Amniotic stem cell (primary cell): Measurements from ENCODE around the gene CFAP99.
A peak's percentile ranks its signal among the peaks of the same experiment; 100 is the strongest.
"Not testable (repeated sequence)": the region's sequence is repeated elsewhere in the genome, so short reads cannot be mapped to it uniquely, and the experiment has no call there.

Experiments used
- DNase-seq: peaks from one replicate; lab custom pipeline; 2025; lab: John Stamatoyannopoulos, UW

The CFAP99 gene

GRCh38 chr4:2449051-2449450 lies 30.3 kb downstream of the CFAP99 start:
- DNase-seq, result no peak

DNA sequence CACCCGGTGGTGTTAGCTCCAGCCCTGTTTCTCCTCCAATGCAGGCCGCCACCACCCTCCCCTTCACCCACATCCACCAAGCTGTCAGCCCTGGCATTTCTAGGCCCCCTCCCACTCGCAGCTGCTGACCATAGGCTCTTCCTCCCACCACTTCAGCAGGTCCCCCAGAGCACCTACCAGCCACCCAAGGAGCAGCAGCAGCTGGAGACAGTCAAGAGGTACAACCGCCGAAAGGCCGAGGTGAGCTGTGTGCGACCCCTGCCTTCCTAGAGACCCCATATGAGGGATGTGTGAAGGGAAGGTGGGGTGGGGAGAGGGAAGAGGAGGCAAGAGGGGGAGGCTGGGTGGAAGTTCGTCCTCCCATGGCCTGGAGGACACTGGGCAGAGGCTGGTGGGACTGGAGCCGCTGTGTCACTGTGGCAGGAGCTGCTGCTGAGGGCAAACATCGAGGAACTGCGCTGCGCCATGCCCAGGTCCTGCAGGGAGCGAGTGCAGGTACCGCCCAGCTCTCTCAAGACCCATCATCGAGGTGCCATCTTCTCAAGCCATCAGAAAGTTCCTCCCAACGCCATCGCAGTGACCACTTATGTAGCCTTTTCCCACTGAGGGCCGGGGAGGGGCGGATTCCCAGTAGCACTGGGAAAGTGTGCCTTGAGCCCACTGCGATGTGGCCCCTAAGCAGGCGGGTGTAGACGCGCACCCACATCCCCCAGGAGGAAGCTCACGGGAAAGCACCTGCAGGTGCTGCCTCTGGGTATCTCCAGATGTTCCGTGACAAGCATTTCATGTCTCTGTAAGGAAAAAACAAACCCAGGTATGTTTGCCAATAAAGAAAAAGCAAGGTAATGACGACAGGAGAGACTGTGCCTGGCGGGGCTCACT lies 31.0 kb downstream of the CFAP99 start:
- no peak for DNase-seq

DNA sequence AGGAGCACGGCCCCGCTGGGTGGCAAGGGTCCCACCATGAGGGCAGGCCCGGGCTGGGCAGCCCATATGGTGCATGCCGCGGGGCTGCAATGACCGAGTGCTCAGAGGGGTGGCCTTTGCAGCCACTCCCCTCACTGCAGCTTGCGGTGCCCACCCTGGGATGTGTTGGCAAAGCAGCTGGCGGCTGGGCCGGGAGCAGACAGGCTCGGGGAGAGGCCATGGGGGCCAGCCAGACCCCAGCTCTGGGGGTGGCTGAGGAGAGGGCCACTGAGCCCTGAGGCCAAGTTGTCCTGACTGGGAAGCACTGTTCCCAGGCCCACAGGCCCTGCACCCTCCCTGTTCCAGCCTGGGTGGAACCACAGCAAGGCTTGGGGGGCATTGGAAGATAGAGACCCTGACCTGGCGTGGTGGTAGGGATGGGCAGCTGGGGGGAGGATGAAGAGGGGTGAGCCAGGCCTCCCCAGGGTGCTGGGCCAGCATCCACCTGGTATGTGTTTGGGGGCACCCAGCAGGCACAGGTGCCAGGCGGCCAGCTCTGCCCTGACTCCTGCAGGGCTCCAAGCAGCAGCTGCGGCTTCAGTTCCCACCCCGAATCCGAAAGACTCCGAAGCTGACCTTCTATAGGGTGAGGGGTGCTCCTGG lies 31.8 kb downstream of the CFAP99 start:
- no peak for DNase-seq

DNA sequence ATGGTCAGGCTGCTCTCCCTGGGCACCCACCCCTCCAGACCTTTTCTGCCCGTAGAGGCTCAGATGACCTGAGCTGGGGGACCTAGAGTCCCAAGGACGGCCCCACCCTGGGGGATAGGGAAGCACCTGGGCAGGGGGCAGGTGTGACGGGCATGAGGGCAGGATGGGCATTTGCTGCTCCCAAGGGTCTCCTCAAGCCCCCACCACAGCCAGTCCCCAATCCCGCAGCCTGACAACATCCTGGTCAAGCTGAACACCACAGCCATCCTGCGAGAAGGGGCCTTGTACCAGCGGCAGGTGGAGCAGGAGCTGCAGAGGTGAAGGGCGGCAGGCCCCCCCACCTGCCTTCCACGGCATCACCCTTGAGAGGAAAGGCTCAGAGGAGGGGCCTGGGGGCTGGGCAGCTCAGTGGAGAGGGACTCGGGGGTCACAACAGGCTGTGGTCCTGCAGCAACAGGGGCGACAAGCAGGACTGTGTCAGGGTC lies 32.3 kb downstream of the CFAP99 start:
- no peak for DNase-seq

DNA sequence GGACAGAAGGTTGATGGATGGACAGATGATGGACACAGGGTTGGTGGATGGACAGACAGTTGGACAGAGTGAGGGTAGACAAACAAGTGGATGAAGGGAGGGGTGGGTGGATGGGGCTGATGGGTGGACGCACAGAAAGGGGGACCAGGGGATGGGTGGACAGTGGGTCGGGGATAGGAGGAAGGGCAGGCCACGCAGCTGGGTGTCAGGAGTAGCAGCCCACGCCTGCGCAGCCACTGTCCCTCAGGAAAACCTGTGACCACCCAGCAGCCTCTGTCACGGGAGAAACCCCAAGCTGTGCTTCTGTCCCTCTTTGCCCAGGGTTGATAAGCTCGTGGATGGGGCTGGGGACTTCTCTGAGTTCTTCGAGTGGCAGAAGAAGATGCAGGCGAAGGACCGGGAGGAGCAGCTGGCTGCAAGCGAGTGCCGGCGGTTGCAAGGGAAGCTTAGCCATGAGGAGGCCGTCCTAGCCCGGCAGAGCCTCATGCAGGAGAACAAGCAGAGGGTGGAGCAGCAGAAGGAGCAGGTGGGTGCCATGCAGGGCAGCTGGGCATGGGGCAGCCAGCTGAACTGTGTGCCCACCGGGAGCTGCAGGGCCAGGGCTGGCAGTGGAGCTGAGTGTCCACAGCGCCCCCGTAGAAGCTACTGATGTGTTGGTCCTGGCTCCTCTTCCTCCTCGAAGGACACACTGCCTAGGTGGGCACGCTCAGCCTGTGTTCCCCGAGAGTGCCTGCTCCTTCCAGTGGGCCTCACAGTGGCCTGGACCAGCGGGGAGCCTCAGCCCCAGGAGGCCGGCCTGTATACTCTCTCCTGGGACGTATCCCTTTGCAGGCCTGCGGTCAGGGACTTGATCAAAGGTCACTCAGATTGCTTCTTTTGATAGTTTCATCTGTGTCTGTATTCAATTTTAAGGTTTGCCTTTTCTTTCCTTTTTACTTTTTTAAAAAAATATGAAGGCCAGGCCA lies 33.3 kb downstream of the CFAP99 start:
- DNase-seq, result no peak

DNA sequence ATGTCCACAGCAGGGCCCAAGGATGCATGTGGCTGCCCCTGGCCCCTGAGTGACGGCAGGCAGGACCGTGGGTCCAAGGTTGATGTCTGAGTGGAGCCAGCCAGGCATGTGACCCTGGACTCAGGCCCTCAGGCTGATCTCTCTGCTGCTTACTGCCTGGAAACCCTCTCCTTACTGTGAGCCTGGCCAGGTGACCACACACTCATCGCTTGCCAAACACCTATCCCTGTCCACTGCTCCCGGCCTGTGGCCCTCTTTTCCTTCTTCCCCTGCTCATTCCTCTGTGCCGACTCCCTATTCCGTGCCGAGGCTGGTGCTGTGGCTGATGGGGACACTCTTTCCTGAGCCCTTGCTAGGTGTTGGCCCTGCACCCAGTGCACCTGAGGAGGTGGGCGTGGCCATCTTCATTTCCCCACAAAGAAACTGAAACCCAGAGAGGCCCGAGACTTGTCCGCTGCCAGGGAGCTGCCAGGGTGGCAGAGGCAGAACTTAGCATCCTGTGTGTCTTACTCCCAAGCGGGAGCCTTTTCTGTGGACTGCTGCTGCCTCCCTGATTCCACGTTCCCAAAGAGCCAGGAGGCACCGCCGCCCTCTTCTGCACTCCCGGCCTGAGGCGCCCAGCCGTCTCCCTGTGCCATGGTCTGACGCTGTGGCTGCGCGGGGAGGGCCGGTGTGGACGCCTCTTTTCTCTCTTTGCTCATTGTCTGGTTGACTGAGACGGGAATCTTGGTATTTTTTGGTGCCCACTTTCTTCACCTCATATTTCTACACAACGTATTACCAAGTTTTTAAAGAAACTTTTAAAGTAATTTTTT lies 38.9 kb downstream of the CFAP99 start:
- DNase-seq, result no peak

GRCh38 chr4:2458546-2459491 lies 40.1 kb downstream of the CFAP99 start:
- no peak for DNase-seq

DNA sequence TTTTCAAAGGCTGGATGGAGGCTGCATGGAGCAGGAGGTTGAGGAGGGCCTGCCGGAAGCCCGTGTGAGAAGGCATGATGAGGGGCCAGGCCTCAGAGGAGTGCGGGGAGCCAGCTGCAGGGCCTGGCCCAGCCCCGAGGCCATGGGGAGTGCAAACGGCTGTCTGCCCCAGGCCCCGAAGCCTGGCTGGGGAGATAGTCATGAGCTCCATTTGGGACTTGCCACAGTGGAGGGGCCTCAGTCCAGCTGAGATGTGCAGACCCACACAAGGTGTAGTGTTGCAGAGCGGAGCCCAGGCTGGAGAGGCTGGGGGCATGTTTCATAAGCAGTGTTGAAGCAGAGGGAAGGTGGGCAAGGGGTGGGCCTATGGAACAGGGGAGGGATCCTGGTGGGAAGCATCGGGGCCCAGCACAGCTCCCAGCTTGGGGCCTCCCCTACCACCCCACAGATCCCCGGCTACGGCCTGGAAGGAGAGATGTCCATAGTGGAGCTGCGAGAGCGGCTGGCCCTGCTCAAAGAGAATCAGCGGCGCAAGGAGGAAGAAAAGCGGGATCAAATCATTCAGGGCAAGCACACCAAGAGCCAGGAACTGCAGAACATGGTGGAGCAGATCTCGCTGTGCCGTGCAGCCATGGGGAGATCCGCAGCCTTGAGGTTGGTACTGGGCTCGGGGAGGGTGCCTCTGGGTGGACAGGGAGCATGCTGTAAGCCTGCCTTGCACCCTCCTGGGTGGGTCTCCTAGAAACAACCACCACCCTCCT lies 41.0 kb downstream of the CFAP99 start:
- DNase-seq, result no peak

DNA sequence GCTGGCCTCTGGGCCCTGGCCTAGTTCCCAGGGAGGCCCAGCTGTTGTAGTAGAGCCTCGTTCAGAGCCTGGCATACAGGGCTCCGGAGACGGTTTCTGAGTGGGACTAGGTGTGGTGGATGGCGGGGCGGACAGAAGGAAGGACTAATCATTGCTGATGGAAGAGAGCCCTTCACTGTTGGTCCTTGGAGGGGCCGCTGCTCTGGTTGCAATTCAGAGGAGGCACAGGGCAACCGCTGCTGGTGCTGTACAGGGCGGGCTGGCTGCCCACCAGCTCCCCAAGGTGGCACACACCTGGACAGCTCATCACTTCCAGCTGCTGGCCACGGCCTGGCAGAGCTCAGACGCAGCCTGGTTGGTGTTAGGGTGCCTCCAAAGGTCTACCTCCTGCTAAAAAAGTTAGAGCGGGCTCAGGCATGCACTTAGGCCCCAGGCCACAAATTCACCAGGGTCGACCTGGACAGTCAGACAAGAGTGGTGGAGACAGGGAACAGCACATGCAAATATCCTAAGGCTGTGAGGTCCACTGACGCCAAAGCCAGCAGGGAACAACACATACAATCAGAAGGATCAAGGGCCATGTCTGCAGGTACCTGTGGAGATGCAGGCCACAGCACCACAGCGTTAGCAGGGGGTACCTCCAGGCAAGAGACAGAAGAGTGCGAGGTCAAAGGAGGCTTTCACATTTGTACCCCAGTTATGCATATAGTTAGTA lies 42.6 kb downstream of the CFAP99 start:
- DNase-seq, result no peak

- peak; percentile 46 for DNase-seq
Observed at GRCh38 chr4:2462218-2462991, 43.6 kb downstream of the CFAP99 start.

- DNase-seq, result no peak
Observed at GRCh38 chr4:2462992-2463762, 44.4 kb downstream of the CFAP99 start.

DNA sequence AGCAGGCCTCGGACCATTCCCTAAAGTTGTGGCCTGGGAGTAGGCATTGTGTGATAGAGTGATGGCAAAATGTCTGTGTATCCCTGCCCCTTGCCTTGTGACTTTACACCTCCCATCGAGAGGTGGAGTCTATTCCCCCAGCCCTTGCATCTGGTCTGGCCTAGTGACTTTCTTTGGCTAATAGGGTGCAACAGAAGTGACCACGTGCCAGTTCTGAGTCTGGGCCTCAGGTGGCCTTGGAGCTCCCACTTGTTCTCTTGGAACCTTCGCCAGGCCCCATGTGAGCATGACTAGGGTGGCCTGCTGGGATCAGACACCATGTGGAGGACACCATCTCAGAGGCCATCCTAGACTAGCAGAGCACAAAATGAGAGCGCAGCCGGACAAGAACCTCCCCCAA lies 46.3 kb downstream of the CFAP99 start:
- no peak for DNase-seq

DNA sequence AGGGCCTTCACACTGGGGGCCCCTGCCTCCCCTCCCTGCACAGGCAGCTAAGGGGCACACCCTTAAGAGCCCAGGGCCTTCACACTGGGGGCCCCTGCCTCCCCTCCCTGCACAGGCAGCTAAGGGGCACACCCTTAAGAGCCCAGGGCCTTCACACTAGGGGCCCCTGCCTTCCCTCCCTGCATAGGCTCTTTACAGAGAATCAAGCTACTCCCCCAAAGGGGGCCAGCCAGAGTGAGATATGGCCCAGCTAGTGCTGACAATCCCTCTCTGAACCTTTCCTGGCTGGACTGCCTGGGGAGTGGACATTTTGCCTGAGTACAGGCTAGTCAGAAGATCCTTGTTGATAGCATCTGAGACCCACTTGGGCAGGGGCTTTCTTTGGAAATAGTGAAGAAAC lies 46.8 kb downstream of the CFAP99 start:
- not testable (repeated sequence) for DNase-seq

- DNase-seq, result peak; percentile 93
Observed at GRCh38 chr4:2468456-2469191, 49.9 kb downstream of the CFAP99 start, which contains the start of gene RNF4. TSS of gene RNF4 (plus strand) at chr4:2469106. CDS start at chr4:2490494, 21,388 bp downstream.

GRCh38 chr4:2469192-2469984 lies 50.6 kb downstream of the CFAP99 start:
- DNase-seq, result peak; percentile 18
